HG03175 (cell line): ENCODE results near the gene CAV2.
"Not testable (repeated sequence)": the region's sequence is repeated elsewhere in the genome, so short reads cannot be mapped to it uniquely, and the experiment has no call there.

Experiments used
- ATAC-seq: cut with Tn5 transposase; IDR thresholded peaks from one replicate; pipeline ENCODE4 v1.9.1; 2021; ENCODE audit warnings: mild to moderate bottlenecking, moderate library complexity; ENCODE audit not compliant: unreplicated experiment

The CAV2 gene

GRCh38 chr7:116499168-116500077 is at the start of gene CAV2:
CAV2 (plus strand) TSS chr7:116499738; CDS start chr7:116499782, 44 bp downstream.
- ATAC-seq, result peak; percentile 49

GRCh38 chr7:116449950-116450349 is 49.6 kb upstream of the CAV2 start:
- no peak for ATAC-seq

- no peak for ATAC-seq
These were observed 47.4 kb upstream of the CAV2 start for GRCh38 chr7:116451957-116452729.

GRCh38 chr7:116454377-116454776 is 45.2 kb upstream of the CAV2 start:
- ATAC-seq, result no peak

GRCh38 chr7:116455009-116455408 is 44.5 kb upstream of the CAV2 start:
- ATAC-seq, result no peak

GRCh38 chr7:116455499-116455898 is 44.0 kb upstream of the CAV2 start:
- ATAC-seq, result no peak

GRCh38 chr7:116461500-116461899 is 38.0 kb upstream of the CAV2 start:
- no peak for ATAC-seq

GRCh38 chr7:116463956-116464355 is 35.6 kb upstream of the CAV2 start:
- no peak for ATAC-seq

- ATAC-seq, result no peak
These were observed 35.2 kb upstream of the CAV2 start for GRCh38 chr7:116464375-116464774.

- ATAC-seq, result no peak
These were observed 34.4 kb upstream of the CAV2 start for GRCh38 chr7:116465125-116465524.

- ATAC-seq, result no peak
These were observed 31.0 kb upstream of the CAV2 start for GRCh38 chr7:116468534-116468933.

- ATAC-seq, result no peak
These were observed 21.9 kb upstream of the CAV2 start for GRCh38 chr7:116477625-116478024.

GRCh38 chr7:116478834-116479233 is 20.7 kb upstream of the CAV2 start:
- ATAC-seq, result peak; percentile 50

GRCh38 chr7:116483271-116483942 is 16.1 kb upstream of the CAV2 start:
- no peak for ATAC-seq

- not testable (repeated sequence) for ATAC-seq
These were observed 15.1 kb upstream of the CAV2 start for GRCh38 chr7:116484389-116484788.

GRCh38 chr7:116487907-116488521 is 11.5 kb upstream of the CAV2 start:
- ATAC-seq, result no peak

- ATAC-seq, result no peak
These were observed 9.2 kb upstream of the CAV2 start for GRCh38 chr7:116490351-116490750.

- no peak for ATAC-seq
These were observed 7.5 kb upstream of the CAV2 start for GRCh38 chr7:116491887-116492653.

GRCh38 chr7:116492654-116493109 is 6.9 kb upstream of the CAV2 start:
- no peak for ATAC-seq

GRCh38 chr7:116493449-116493848 is 6.1 kb upstream of the CAV2 start:
- ATAC-seq, result no peak
